HG03097 (cell line): ENCODE results near the gene TOR1B.

Experiments
- ATAC-seq: cut with Tn5 transposase; IDR thresholded peaks from one replicate; pipeline ENCODE4 v1.9.1; 2021; ENCODE audit not compliant: unreplicated experiment, low FRiP score

Gene TOR1B

DNA sequence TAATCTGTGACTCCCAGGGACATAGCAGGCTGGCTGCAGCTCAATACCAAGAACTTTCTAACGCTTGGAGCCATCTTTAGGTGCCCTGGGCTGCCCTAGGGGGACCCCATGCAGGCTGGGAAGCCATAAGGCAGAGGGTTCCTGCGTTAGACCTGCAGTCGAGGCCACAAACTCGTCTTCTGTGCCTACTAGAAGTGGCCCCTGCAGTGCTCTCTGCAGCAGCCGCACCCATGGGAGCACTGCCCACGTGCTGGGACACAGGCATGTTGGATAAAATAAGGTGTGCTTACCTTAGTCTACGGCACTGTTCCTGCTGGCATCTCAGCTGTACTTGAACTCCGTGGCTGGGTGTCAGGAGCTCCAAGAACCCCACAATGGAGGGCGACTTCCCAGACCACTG, 9.4 kb downstream of the TOR1B start:
- ATAC-seq = no peak

DNA sequence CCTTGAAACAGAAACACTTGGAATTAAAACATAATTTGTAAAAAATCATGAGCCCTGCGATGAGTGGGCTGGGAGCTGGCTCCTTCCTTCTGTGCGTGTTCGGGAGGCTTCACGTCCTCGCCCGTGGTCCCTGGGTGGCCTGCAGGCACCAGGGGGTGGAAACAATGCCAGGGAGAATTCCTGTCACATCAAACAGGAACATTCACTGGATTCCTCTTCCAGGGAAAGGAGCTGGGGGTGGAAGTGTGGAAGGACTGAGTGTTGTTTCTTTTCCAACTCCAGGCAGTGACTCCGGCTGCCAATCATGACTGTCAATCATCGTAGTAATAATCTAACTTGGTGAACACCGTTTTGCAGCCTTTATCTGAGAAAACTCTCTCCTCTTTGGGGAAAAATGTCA, 10.7 kb downstream of the TOR1B start:
- ATAC-seq = no peak

DNA sequence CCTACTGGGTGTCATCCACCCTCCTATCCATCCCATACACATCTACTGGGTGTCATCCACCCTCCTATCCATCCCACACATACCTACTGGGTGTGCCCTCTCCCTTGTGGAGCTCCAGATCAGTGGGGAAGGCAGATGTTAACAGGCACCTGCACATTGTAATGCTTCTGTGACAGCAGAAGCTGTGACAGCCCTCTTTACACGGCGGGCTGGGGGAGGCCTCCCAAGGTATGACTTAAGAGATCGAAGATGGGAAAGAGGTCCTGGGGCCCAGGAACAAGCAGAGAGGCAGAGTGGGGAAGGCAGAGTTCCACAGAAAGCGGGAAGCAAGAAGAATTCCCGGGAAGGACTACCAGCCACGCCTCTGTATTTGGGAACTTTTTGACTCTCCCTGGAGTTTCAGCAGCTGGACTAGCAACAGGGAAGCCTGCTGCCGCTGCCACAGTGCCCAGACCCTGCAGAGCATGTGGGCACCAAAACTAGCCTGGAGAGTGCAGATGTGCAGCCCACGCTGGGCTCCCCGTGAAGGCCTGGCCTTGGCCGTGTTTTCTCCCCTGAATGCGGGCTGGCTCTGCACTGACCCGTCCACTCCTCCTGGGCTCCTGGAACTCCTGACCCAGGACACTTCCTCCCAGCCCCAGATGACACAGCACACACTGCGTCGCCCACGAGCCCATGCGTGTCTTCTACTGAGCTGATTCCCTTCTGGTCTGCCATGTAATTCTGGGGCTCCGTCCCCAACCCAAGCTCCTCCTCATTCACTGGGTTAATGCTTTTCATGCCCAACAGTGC, 11.6 kb downstream of the TOR1B start:
- no peak for ATAC-seq

DNA sequence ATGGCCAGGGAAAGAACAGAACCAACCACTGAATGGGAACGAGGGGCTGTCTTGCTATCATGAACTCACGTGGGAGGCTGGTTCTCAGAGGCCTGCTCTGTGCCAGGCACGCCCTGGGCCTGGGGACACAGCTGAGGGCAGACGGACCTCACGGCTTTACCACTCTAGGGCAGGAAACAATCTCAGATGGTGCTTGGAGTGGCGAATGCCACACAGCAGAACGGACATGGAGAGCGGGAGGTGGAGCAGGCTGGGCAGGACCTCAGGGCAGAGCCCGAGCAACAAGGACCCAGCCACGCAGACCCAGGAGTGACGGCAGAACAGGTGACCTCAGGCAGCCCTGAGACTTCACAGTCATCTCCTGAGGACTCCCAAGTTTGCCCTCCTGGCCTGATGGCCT, 12.3 kb downstream of the TOR1B start:
- ATAC-seq = no peak

DNA sequence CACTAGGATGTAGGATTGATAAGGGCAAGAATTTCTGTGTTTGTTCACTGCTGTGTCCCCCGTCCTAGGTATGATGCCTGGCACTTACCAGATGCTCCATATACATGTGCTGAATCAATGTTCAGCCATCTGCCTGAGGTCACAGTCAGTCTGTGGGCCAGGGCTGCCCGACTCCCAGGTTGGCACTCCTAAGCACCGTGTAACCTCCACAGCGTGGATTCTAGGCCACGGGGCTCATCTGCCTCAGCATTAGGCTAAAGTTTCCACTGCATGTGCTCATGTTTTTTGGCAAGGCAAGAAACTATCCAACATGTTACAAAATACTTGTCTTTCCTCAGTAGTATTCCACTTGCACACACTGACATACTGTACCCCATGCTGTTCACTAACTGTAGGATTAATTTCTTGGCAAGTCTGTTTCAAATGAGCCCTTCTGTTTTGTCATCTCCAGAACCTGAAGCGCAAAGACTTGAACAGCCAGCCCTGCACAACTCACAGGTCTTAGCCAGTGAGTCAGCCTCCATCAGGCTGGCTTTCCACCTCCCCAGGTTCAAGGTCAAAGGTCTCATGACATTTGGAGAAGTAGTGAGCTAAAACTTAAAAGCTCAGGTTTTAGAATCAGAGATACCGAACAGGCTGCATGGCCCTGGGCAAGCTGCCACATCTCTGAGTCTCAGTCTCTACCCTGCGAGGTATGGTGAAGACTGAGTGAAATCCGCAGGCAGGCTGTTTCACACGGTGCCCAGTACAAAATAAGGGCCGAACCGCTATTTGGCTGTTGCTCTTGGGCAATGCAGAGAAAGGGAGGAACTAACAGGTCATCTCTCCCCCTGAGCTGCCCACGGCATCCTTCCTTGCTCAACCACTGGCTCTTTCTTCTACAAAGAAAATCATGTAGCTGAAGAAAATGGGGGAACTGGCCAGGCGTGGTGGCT, 13.8 kb downstream of the TOR1B start:
- no peak for ATAC-seq

DNA sequence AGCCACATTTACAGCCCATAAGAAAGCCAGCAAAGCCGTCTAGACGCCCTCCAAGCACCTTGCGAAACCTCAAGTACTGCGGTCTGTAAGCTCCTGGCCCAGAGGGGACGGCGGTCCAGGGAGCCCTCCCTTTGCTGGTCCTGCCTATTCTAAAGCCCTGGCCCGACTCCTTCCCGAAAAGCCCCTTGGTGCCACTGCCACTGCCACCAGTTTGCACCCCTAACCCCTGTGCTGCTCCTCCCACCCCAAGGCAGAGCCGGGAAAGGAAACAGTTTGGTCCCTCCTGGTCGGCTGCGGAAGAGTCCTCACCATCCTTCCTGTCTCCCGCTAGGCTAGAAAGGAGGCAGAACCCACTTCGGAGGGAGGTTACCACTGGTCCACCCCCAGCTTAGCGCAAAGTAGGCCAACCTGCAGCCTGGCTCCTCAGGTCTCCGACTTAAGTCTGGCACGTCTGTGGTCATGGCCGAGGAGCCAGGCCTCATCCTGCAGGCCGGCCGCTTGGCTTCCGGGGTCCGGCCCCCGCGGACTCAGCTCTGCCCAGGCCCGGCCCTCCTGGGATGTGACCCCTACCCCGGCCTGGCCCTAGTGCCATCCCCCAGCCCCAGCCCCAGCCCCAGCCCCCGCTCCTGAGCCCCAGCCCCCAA, 20.0 kb downstream of the TOR1B start:
- no peak for ATAC-seq

DNA sequence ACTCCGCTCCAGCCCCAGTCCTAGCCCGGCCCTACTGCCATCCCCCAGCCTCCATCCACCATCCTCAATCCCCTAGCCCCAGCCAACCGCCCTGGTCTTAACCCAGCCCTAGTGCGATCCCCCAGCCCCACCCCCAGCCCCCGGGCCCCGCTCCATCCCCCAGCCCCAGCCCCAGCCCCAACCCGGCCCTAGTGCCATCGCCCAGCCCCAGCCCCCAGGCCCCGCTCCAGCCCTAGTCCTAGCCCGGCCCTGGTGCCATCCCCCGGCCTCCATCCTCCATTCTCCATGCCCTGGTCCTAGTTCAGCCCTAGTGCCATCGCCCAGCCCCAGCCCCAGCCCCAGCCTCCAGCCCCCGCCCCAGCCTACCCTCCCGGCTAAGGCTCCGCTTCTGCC, 20.6 kb downstream of the TOR1B start:
- peak; percentile 14 for ATAC-seq

DNA sequence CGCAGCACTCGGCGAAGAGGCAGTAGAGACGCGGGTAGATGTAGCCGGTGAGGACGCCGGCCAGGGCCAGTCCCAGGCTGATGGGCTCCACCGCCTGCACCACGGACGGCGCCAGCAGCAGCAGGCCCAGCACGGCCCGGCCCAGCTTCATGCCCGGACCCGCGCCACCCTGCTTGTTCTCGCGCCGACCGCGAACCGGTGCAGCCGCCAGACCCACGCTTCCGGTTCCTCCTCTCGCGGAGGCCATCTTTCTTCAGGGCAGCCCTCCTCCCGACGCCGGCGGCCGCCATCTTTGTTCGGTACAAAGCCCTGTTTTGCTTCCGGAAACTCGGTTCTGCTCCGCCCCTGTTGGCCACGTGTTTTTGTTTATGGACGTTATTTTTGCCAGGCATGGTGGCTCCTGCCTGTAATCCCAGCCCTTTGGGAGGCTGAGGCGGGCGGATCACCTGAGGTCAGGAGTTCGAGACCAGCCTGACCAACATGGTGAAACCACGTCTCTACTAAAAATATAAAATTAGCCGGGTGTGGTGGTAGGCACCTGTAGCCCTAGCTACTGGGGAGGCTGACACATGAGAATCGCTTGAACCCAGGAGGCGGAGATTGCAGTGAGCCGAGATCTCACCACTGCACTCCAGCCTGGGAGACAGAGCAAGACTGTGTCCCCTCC, 21.1 kb downstream of the TOR1B start, which contains the start of gene TOR1A:
Gene TOR1A (minus strand): TSS at position 202 of the 667 bp plus-strand sequence. CDS start 51 bp downstream, at position 151.
- peak; percentile 80 for ATAC-seq

DNA sequence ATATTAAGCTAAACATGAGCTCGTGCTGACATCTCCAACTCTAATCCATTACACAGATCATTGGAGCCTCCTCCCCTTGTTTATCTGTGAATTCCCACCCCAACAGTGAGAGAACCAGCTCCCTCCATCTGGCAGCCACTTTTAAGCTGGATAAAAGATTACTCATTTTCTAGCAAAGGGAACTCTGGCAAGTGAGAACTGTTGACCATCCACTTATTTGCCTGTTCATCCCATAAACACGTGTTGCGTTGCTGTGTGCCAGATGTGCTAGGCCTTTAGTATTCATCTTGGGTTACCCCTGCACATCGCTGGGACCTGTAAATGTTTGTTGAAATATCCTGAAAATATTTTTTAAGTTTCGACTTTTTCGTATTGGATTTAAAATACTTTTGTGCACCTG, 23.4 kb downstream of the TOR1B start:
- no peak for ATAC-seq

DNA sequence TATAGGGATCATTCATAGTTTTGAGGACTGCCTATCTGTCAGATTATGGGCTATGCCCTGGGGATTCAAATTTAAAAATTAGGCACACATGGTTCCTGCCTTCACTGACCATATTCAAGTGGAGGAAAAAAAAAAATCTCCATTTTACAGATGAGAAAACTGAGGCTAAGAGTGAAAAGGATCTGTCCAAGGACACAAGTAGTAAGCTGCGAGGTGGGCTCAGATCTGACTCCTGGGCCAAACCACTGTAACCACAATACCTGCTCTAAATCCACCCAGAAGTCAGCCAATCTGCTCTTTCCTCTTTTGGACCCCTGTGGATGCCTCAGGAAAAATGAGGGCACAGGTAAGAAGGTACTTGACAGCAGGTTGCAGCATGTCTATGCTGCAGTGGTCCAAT, 23.8 kb downstream of the TOR1B start:
- ATAC-seq = no peak

DNA sequence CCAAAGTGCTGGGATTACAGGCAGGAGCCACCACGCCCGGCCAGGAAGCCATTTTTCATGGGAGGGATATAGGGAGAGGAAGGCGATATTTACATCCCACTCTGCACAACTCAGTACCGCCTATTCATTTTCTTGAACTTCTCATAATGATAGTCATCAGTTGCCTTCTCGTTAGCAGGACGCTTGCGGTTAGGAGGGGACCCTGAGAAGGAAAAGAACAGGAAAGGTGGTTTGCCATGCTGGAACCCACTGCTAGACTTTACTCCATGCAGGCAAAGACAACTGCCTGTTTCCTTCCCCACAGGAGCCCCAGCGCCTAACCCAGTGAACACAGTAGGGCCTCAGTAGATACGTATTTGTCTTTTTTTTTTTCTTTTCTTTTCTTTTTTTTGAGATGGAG, 25.1 kb downstream of the TOR1B start:
- no peak for ATAC-seq

DNA sequence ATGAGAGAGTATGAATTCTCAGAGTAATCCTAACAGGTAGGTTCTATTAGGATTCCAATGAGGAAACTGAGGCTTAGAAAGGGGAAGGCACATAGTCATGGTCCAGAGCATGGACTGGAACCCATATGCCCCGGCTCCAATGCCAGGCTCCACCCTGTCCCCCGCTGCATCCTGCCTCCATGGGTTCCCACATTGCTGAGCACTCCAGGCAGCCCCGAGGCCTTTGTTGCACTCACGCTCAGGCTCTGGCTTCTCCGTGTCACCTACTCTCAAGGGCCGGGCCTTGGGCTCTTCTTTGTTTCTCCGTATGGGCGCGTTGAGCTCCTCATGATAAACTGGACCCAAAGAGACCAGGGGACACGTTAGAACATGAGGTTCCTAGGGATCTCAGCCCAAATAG, 26.0 kb downstream of the TOR1B start:
- ATAC-seq = no peak

DNA sequence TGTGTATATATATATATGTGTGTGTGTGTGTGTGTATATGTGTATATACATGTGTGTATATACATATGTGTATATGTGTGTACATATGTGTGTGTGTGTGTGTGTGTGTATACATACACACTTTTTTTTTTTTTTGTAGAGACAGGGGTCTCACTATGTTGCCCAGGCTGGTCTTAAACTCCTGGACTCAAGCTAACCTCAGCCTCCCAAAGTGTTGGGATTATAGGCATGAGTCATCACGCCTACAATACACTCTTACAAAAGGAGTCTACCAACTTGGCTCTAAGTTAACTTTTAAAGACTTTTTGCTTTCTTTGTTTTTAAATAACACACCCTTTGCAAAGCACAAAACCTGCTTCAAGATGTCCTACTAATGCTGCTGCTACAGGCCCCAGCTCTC, 30.0 kb downstream of the TOR1B start:
- ATAC-seq = no peak

DNA sequence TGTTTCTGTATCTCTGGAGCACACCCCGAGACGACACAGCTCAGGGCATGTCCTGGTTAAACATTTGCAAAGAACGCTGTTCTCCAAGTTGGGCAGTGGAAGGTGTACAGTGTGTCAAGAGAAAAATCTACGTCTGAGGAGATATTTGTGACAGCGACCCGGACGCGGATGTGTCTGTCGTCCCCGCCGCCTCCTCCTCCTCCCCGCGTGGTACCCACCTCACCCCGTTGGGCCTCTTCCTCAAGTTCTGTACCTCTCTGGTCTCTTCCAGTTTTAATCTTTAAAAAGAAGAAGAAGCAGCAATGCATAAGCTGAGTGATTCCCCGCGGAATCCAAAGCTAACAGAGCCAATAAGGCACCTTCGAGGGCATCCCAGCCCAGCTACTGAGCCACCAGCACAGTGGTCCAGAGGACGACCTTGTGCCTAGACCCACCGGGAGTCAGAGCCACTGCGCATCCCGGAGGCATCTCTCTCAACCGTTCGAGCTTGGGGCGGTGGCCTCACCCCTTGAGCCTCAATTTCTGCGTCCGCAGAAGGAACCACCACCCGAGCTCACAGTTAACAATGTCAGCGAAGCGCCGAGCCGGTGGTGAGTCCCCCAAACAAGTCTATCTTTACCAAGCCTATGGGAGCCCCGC, 31.6 kb downstream of the TOR1B start:
- peak; percentile 15 for ATAC-seq

DNA sequence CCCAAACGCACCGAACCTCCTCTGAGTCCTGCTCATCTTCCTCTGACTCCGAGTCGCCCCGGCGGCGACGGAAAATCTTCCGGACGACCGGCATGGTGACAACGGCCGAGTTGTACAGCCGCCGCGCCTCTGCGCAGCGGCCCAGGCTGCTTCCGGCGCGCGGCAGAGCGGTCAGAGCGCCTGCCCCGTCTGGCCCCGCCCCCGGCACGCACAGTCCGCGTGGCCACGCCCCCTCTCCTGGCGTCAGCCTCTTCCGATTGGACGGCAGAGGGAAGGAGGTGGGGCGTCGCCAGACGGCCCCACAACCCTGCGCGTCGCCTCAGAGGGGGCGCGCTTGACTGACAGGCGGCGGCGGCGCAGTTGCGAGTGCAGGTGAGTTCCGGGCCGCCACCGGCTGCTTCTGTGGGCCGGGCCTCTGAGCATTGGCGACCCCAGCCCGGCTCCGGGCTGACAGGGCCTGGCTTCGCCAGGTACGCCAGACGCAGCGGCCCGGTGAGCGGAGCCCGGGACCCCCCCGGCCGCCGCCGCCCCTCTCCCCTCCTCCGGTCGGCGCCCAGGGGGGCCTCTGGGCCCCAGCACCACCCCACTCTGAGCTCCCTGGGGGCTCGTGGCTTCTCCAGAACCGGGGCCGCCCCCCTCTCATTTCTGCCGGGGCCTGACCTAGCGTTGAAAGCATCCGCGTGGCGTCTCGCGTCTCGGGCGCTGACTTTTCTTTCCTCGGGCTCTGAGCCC, 32.3 kb downstream of the TOR1B start, which contains the start of the genes C9orf78 and USP20:
Gene C9orf78 (minus strand): TSS at position 148 of the 732 bp plus-strand sequence. CDS start 54 bp downstream, at position 94.
Gene USP20 (plus strand): TSS at position 331 of the 732 bp plus-strand sequence. CDS start 17,098 bp downstream, outside the sequence.
- peak; percentile 92 for ATAC-seq

DNA sequence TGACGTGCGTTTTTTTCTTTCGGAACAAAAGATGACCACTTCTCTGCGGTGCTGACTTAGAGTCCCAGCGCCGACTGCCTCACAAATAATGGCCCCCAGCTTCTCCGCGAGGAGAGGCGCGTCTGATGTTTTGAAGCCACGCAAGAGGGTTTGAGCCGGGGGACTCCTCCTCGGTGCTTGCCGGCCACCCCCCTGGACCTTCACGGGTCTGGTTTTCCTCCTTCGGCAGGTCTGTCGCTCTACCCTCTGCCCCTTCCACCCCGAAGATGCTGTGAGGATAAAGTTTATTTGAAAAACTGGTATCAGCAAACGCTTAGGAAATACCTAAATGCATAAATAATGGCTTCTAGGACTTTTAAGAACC, 32.9 kb downstream of the TOR1B start:
- ATAC-seq = peak; percentile 2

DNA sequence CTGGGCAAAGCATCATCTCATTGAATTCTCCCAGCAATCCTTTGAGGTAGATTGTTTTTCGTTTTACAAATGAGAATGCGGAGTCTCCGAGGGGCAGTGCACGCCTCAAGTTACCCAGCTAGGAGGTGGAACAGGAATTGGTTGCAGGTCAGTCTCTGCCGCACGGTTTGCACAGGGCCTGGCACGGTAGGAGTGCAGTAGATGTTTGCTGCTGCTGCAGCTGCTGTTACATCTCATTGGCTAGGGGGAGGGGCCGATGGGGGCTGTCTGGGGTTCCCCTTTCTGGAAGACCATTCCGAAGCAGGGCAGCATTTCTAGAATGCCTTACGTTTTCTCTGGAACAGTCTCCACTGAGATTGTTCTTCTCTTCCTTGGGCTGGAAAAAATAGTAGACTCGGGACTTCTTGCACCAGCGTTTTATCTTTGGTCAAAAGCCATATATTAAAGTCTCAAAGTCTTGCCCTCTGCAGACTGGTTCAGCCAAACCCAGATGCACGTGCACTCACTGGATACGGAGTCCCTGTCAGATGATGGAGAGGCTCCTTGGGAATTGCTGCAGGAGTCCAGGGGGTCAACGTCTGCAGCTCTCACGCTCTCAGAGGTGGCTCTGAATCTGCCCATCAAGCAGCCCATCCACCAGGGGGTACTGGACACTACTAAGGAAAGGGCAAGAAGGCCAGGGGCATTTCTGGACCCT, 33.5 kb downstream of the TOR1B start:
- ATAC-seq = no peak

DNA sequence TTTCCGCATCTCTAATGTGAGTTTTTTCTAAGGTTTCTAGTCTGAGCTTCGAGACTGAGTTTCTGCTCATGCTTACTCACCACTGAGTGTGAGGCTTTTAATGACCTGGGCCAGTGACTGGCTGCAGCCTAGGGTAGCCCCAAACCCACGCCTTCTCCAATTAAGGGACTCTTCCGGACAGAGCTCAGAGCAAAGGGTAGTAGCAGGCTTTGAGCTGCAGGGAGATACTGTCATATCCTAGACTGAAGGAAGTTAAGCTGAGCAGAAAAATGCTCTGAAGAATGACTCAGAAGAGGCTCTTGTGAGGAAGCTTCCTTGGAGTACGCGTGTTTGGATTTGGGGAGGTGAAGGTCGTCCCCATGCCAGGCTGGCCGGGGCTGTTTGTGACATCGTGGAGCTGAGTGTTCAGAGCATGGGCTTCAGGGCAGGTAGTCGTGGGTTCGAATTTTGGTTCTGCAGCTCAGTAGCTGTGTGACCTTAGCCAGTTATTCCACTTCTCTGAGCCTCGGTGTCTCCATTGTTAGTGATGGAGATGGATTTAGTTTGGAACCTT, 35.8 kb downstream of the TOR1B start:
- ATAC-seq = no peak
